Measurements from ENCODE around the gene SHANK2.

Gene SHANK2

GRCh38 chr11:71202598-71202944 is 49.8 kb downstream of the SHANK2 start:
- no peak for DNase-seq (ENCODE audit: low read depth in 3 of 3)

All from stimulated activated CD4-positive, alpha-beta T cell treated with anti-CD3 and anti-CD28 coated beads, TNF-alpha, amount 100 ng/mL, for 48 hours (primary cell).